A673 (cell line): ENCODE results near the gene MINDY2. TPM values are rescaled to one million over a fixed set of nuclear protein-coding genes. Genes with fewer than 3 reads are reported as not detected.

Experiments used
- BruUV-seq: library from RNA; stranded (reverse); fragments of 400-500 nt; replicated peaks from 2 replicates; lab custom pipeline; 2021; lab: Mats Ljungman, UMichigan
- CTCF ChIA-PET: fragments of 300-600 bp; sonication (Branson Sonifier 250); formaldehyde crosslinking; loops from one replicate; lab custom pipeline; 2022; ENCODE audit warnings: antibody characterized with exemption; lab: Charles Lee
- POLR2A ChIA-PET: fragments of 300-600 bp; sonication (Branson Sonifier 250); formaldehyde crosslinking; loops from one replicate; lab custom pipeline; 2022; ENCODE audit warnings: antibody characterized with exemption; ENCODE audit not compliant: low non-redundant PET; lab: Charles Lee
- DNase-seq: peaks from one replicate; pipeline ENCODE4 v3.0.0-alpha.2; 2015; ENCODE audit warnings: low spot score
- H3K27ac ChIP-seq: fragments of 200-600 bp; sonication (generic); 2 replicates; pipeline ENCODE4 v1.5.1; 2016; ENCODE audit warnings: mixed run types, low read depth, mild to moderate bottlenecking, mixed read lengths, antibody characterized with exemption, low read length; ENCODE audit not compliant: poor library complexity, severe bottlenecking
- H3K27me3 ChIP-seq: fragments of 200-600 bp; sonication (generic); replicated peaks from 2 replicates; pipeline ENCODE4 v1.6.1; 2017; ENCODE audit warnings: mixed run types, low read depth, mild to moderate bottlenecking, mixed read lengths, antibody characterized with exemption, low read length; ENCODE audit not compliant: insufficient read depth, poor library complexity
- H3K36me3 ChIP-seq: fragments of 200-600 bp; sonication (generic); 2 replicates; pipeline ENCODE4 v1.6.1; 2016; ENCODE audit warnings: mixed run types, mild to moderate bottlenecking, mixed read lengths, antibody characterized with exemption, low read length; ENCODE audit not compliant: insufficient read depth, poor library complexity, severe bottlenecking
- H3K4me1 ChIP-seq: fragments of 200-600 bp; sonication (generic); 2 replicates; pipeline ENCODE4 v1.6.1; 2017; ENCODE audit warnings: mixed run types, mild to moderate bottlenecking, mixed read lengths, antibody characterized with exemption, low read length; ENCODE audit not compliant: insufficient read depth, poor library complexity, severe bottlenecking
- H3K4me3 ChIP-seq: fragments of 200-600 bp; sonication (generic); 2 replicates; pipeline ENCODE4 v1.5.1; 2016; ENCODE audit warnings: low read depth, mixed run types, mild to moderate bottlenecking, mixed read lengths, low read length; ENCODE audit not compliant: poor library complexity, severe bottlenecking
- H3K9me3 ChIP-seq: fragments of 200-600 bp; sonication (generic); 2 replicates; pipeline ENCODE4 v1.6.1; 2016; ENCODE audit warnings: mixed run types, low read depth, mild to moderate bottlenecking, mixed read lengths, antibody characterized with exemption, low read length; ENCODE audit not compliant: poor library complexity, severe bottlenecking
- CTCF ChIP-seq: fragments of 300-800, 200-600 bp; sonication (generic); conservative IDR thresholded peaks from 2 replicates; pipeline ENCODE4 v1.5.1; 2017; ENCODE audit warnings: low read depth, mild to moderate bottlenecking, antibody characterized with exemption, low read length, moderate library complexity, mixed read lengths
- EZH2 ChIP-seq: fragments of 200-600 bp; sonication (generic); IDR thresholded peaks from 2 replicates; pipeline ENCODE4 v1.6.1; 2017; ENCODE audit warnings: borderline replicate concordance, low read depth, mild to moderate bottlenecking, mixed read lengths, antibody characterized with exemption, low read length; ENCODE audit not compliant: poor library complexity, severe bottlenecking
- intact Hi-C: fragments of 100-400 bp; cut with micrococcal nuclease; formaldehyde crosslinking; loops from one replicate; pipeline ENCODE4 v1.10.0; 2022; ENCODE audit not compliant: unreplicated experiment
- total RNA-seq: library from RNA; stranded (reverse); gene quantifications from 2 replicates; pipeline ENCODE4 v1.2.3, GENCODE V29; 2021

The MINDY2 gene
- total RNA-seq, 1 experiment from 2014 or later: 14.1 TPM

- H3K27me3 ChIP-seq: no peaks in the 10 kb centered on the region
- DNase-seq: no peak
- H3K4me1 ChIP-seq: no peaks in the 10 kb centered on the region
- ChIA-PET POLR2A (no interaction called here), CTCF (no interaction called here)
- H3K27ac ChIP-seq: no peak overlapping the region
- TF ChIP-seq EZH2 (no peak), CTCF (no peak)
- intact Hi-C loops: no loop called here
- no peak overlapping the region for H3K4me3 ChIP-seq
- no TSS peak for BruUV-seq
- H3K9me3 ChIP-seq: no peaks in the 10 kb centered on the region
- peaks cover 71% of the 10 kb centered on the region for H3K36me3 ChIP-seq
Observed at GRCh38 chr15:58898150-58898680, 127.1 kb downstream of the MINDY2 start.

- POLR2A ChIA-PET: no interaction called here
- H3K27ac ChIP-seq: no peak overlapping the region
- intact Hi-C loops: no loop called here
- no peak for TF ChIP-seq CTCF
- no peak for TF ChIP-seq EZH2
- CTCF ChIA-PET: no interaction called here
- no peak for DNase-seq
- H3K4me3 ChIP-seq: no peak overlapping the region
- no peaks in the 10 kb centered on the region for H3K9me3 ChIP-seq
- BruUV-seq: no TSS peak
- no peaks in the 10 kb centered on the region for H3K27me3 ChIP-seq
- no peaks in the 10 kb centered on the region for H3K4me1 ChIP-seq
- H3K36me3 ChIP-seq: peaks cover 47% of the 10 kb centered on the region
Observed at GRCh38 chr15:58900631-58901030, 129.5 kb downstream of the MINDY2 start.

- ChIA-PET POLR2A (no interaction called here), CTCF (no interaction called here)
- peaks cover 25% of the 10 kb centered on the region for H3K36me3 ChIP-seq
Observed at GRCh38 chr15:58908550-58909309, 137.6 kb downstream of the MINDY2 start.

More at GRCh38 chr15:58908550-58909309, 137.6 kb downstream of the MINDY2 start:
- no TSS peak for BruUV-seq
- Histone ChIP-seq H3K27me3 (no peaks in the 10 kb centered on the region), H3K9me3 (no peaks in the 10 kb centered on the region), H3K4me1 (no peaks in the 10 kb centered on the region), H3K27ac (no peak overlapping the region), H3K4me3 (no peak overlapping the region)
- TF ChIP-seq EZH2 (no peak), CTCF (no peak)
- intact Hi-C loops: no loop called here
- DNase-seq: no peak
